Tibial nerve (tissue), 4 donors: ENCODE measurements around the gene GRIK4. TPM values are rescaled to one million over a fixed set of nuclear protein-coding genes. Genes with fewer than 3 reads are reported as not detected.
"Not testable (repeated sequence)": the region's sequence is repeated elsewhere in the genome, so short reads cannot be mapped to it uniquely, and the experiment has no call there.

Experiments
- DNase-seq, 2 donors: peaks; one replicate each; pipeline ENCODE4 v3.0.0-alpha.2; 2019; ENCODE audit warnings: low spot score in 2 of 2
- H3K27ac ChIP-seq, 4 donors: fragments of 200-600 bp; sonication (generic) in 3 of 4; one replicate each; pipeline ENCODE4 v1.5.1; 2017 to 2019; ENCODE audit warnings: mild to moderate bottlenecking in 1 of 4
- H3K27me3 ChIP-seq, 2 donors: fragments of 200-600 bp; sonication (generic) in 1 of 2; one replicate each; pipeline versions ENCODE4 v1.5.1 to v1.6.0; 2017 to 2019
- H3K36me3 ChIP-seq, 3 donors: fragments of 200-600 bp; sonication (generic); one replicate each; pipeline ENCODE4 v1.5.1; 2018 to 2019
- H3K4me1 ChIP-seq, 4 donors: fragments of 200-600 bp; sonication (generic) in 3 of 4; one replicate each; pipeline ENCODE4 v1.5.1; 2017 to 2019
- H3K4me3 ChIP-seq, 4 donors: fragments of 200-600 bp; sonication (generic) in 3 of 4; one replicate each; pipeline ENCODE4 v1.5.1; 2017 to 2019; ENCODE audit warnings: mild to moderate bottlenecking in 1 of 4, moderate library complexity in 1 of 4
- H3K9me3 ChIP-seq, 4 donors: fragments of 200-600 bp; sonication (generic) in 3 of 4; one replicate each; pipeline ENCODE4 v1.5.1; 2017 to 2019
- EP300 ChIP-seq, 2 donors: sonication (generic); formaldehyde crosslinking; IDR thresholded peaks; one replicate each; pipeline ENCODE4 v1.6.1; 2017; ENCODE audit warnings: antibody characterized with exemption in 2 of 2, mild to moderate bottlenecking in 1 of 2
- POLR2A ChIP-seq, 2 donors: fragments of 450-650 bp; IDR thresholded peaks; one replicate each; pipeline ENCODE4 v1.6.1; 2017; ENCODE audit warnings: antibody characterized with exemption in 2 of 2, mild to moderate bottlenecking in 2 of 2, moderate library complexity in 2 of 2
- WGBS, 2 donors: methylation state at CpG; one replicate each; pipeline ENCODE4 v1.1.5; 2018; 5-methylcytosine and 5-hydroxymethylcytosine counted together
- total RNA-seq, 4 donors: library from RNA; depleted of rRNA; stranded (reverse); fragments of >200 nt; gene quantifications; one replicate each; pipeline ENCODE4 v1.1.0, GENCODE V29; 2016
- TF ChIP-seq, protein P1 (sequence below), 5 experiments: fragments of 200-600 bp in 3 of 5; fragments of 450-650 bp in 2 of 5; sonication (generic) in 3 of 5; IDR thresholded peaks; one replicate each; pipeline ENCODE4 v1.5.1; 2016 to 2019; ENCODE audit warnings: antibody characterized with exemption in 5 of 5, mild to moderate bottlenecking in 3 of 5, moderate library complexity in 2 of 5

The GRIK4 gene
- total RNA-seq, 4 donors from 2014 or later, result 0.22 to 0.98 TPM; not detected in 2

DNA sequence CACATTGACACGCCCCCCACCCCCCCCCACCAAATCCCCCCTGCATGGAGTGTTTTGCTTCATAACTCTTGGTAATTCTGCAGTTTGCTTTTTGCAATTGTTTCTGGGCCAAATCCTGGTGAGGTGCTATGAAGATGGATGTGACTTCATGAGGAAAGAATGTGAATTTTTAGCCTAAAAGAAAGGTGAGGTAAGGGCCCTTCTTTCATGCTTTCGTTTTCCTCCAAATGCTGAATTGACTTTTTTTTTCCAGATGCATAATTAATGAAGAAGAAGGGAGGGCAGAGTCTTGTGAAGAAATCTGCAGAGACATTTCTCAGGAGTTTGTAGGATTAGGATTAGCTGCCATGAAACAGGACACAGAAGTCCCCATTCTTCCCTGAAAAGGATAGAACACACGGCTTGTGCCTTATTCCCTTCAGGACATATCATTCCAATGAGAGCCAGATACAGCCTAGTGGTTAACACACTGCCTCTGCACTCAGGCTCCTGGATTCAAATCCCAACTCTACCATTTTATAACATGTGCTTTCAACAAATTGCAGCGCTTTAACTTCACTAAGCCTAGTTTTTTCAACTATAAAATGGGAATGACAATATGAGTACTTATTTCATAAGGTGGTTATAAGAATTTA is 492.8 kb downstream of the GRIK4 start:
- Histone ChIP-seq H3K4me3 (no peak overlapping the region), H3K27ac (no peak overlapping the region), H3K36me3 (no peaks in the 10 kb centered on the region), H3K4me1 (no peaks in the 10 kb centered on the region), H3K27me3 (no peaks in the 10 kb centered on the region), H3K9me3 (no peaks in the 10 kb centered on the region)
- 37 to 41% methylated on average over 4 of the region's 4 CpGs for WGBS, 2 donors
- no peak for DNase-seq
- TF ChIP-seq EP300 (IDR thresholded peaks at IDR 0.05), result no peak

DNA sequence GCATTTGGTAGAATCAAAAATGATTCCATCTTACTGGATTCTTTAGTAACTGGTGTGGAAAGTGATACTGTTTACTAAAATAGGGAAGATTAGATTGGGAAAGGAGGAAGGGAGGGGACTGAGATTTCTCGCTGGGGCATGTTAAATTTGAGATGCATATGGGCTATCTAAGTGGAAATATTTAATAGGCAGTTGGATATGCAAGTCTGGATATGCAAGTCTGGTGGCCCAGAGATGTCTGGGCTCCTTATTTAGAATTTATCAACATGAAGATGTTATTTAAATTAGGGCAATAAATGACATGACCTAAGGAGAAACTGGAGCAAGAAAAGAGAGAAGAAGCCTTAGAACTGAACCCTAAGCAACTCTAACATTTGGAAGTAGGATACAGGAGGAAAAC is 495.4 kb downstream of the GRIK4 start:
- 85 to 90% methylated on average over 1 of the region's 1 CpG for WGBS, 2 donors

DNA sequence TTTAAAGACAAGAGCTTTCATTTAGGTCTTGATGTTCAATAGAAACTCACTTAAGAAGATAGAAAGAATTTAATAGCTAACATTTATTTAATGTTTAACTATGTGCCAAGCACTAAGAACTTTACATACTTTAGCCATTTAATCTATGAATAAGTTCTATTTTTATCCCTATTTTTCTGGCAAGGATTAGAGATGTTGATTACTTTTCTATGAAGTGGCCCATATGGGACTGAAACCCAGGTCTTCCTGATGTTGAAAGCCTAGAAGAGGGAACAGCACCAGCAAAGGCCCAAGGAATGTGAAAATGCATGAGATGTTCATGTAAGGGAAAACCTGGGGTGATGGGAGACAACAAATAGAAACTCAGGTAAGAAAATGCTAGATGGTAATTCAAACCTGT is 497.0 kb downstream of the GRIK4 start:
- H3K27ac ChIP-seq, result no peak overlapping the region
- H3K27me3 ChIP-seq, result no peaks in the 10 kb centered on the region
- H3K4me1 ChIP-seq, result no peaks in the 10 kb centered on the region
- TF ChIP-seq POLR2A (IDR thresholded peaks at IDR 0.05), result no peak
- TF ChIP-seq, protein P1, sequence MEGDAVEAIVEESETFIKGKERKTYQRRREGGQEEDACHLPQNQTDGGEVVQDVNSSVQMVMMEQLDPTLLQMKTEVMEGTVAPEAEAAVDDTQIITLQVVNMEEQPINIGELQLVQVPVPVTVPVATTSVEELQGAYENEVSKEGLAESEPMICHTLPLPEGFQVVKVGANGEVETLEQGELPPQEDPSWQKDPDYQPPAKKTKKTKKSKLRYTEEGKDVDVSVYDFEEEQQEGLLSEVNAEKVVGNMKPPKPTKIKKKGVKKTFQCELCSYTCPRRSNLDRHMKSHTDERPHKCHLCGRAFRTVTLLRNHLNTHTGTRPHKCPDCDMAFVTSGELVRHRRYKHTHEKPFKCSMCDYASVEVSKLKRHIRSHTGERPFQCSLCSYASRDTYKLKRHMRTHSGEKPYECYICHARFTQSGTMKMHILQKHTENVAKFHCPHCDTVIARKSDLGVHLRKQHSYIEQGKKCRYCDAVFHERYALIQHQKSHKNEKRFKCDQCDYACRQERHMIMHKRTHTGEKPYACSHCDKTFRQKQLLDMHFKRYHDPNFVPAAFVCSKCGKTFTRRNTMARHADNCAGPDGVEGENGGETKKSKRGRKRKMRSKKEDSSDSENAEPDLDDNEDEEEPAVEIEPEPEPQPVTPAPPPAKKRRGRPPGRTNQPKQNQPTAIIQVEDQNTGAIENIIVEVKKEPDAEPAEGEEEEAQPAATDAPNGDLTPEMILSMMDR (IDR thresholded peaks at IDR 0.05), result no peak
- TF ChIP-seq EP300 (IDR thresholded peaks at IDR 0.05), result no peak
- DNase-seq, result no peak
- no peaks in the 10 kb centered on the region for H3K36me3 ChIP-seq
- H3K9me3 ChIP-seq, result no peaks in the 10 kb centered on the region
- no peak overlapping the region for H3K4me3 ChIP-seq

More for the DNA sequence above, 495.4 kb downstream of the GRIK4 start:
- no peak for TF ChIP-seq EP300 (IDR thresholded peaks at IDR 0.05)
- TF ChIP-seq, protein P1 (IDR thresholded peaks at IDR 0.05), result no peak
- TF ChIP-seq POLR2A (IDR thresholded peaks at IDR 0.05), result no peak
- Histone ChIP-seq H3K9me3 (no peaks in the 10 kb centered on the region), H3K4me1 (no peaks in the 10 kb centered on the region), H3K36me3 (no peaks in the 10 kb centered on the region), H3K4me3 (no peak overlapping the region), H3K27ac (no peak overlapping the region), H3K27me3 (no peaks in the 10 kb centered on the region)
- DNase-seq, result no peak

DNA sequence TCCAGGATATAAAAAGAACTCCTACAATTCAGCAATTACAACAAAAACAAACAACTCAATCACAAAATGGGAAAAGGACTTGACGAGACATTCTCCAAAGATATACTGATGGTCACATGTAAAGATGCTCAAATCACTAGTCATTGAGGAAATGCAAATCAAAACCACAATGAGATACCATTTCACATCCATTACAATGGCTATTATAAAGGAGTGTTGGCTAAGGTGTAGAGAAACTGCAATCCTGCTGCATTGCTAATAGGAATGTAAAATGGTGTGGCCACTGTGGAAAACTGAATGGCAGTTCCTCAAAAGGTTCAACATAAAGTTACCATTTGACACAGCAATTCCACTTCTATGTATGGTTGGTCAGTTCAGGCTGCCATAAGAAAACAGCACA is 500.5 kb downstream of the GRIK4 start:
- DNase-seq, result no peak
- WGBS, 2 donors, result 76 to 81% methylated on average over 1 of the region's 1 CpG
- TF ChIP-seq EP300 (IDR thresholded peaks at IDR 0.05) (no peak), POLR2A (IDR thresholded peaks at IDR 0.05) (no peak)
- TF ChIP-seq, protein P1 (IDR thresholded peaks at IDR 0.05), result no peak

DNA sequence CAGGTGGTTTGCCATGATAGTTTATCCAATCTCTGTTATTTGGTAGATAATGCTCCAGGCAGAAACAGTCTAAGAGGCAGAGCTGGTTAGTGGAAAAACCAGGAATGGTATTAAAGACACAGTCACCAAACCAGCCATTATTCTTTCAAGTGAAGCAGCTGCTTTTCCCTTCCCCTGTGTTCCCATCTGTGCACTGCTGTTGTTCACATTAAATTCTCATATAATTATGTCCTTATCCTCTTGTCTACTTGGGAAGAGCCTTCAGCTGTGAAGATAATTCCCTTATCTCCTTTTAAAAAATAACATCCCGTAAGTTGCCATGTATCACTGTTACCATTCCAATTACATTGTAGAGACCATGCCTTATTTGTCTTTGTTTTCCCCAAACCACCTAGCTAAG is 507.2 kb downstream of the GRIK4 start:
- H3K27me3 ChIP-seq, result no peaks in the 10 kb centered on the region
- TF ChIP-seq POLR2A (IDR thresholded peaks at IDR 0.05) (no peak), EP300 (IDR thresholded peaks at IDR 0.05) (no peak)
- TF ChIP-seq, protein P1 (IDR thresholded peaks at IDR 0.05), result no peak
- no peak for DNase-seq
- peaks cover 0 to 9% (median 0%) of the 10 kb centered on the region in 4 donors for H3K4me1 ChIP-seq
- no peaks in the 10 kb centered on the region for H3K36me3 ChIP-seq
- H3K4me3 ChIP-seq, result no peak overlapping the region
- H3K9me3 ChIP-seq, result no peaks in the 10 kb centered on the region
- H3K27ac ChIP-seq, result no peak overlapping the region
- WGBS, 2 donors, result 59 to 73% methylated on average over 1 of the region's 1 CpG

More for the DNA sequence above, 500.5 kb downstream of the GRIK4 start:
- Histone ChIP-seq H3K36me3 (no peaks in the 10 kb centered on the region), H3K27me3 (no peaks in the 10 kb centered on the region), H3K27ac (no peak overlapping the region), H3K4me1 (no peaks in the 10 kb centered on the region), H3K4me3 (no peak overlapping the region), H3K9me3 (no peaks in the 10 kb centered on the region)

DNA sequence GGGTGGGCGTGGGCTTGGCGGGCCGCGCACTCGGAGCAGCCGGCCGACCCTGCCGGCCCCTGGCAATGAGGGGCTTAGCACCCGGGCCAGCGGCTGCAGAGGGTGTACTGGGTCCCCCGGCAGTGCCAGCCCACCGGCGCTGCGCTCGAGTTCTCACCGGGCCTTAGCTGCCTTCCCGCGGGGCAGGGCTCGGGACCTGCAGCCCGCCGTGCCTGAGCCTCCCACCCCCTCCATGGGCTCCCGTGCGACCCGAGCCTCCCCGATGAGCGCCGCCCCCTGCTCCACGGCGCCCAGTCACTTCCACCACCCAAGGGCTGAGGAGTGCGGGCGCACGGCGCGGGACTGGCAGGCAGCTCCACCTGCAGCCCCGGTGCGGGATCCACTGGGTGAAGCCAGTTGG is 510.2 kb downstream of the GRIK4 start:
- peaks cover 0 to 25% (median 10%) of the 10 kb centered on the region in 4 donors for H3K4me1 ChIP-seq
- H3K4me3 ChIP-seq, H3K9me3 ChIP-seq, H3K27ac ChIP-seq, H3K36me3 ChIP-seq, DNase-seq, H3K27me3 ChIP-seq: not testable (repeated sequence)
- 94 to 100% methylated on average over 2 to 34 of the region's 36 CpGs for WGBS, 2 donors
